Measurements from ENCODE around the gene FRS2.
A peak's percentile ranks its signal among the peaks of the same experiment; 100 is the strongest.

DNA sequence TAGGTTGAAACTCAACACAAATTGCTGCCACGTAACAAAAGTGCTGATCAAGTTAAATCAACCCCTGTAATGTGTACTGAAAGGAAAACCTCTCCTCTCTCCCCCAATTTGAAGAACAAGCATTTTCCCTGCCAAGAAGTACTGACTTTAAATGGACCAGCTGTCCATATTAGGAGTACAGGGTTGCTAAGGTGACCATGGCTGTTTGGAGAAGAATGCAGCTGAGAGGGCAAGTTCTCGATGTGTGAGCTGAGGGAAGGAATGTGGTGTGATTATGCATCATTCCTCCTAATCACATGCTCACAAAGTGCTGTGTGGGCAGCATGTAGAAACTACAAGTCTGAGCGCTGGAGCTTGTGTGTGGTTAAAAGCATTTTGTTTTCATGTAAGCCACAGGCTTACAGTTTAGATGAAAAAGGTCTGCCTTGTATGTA is 64.2 kb downstream of the FRS2 start:
- peak; percentile 47; the same call in 1 of the 2 replicates for TF ChIP-seq POLR2AphosphoS5 (IDR thresholded peaks at IDR 0.05; ENCODE audit: borderline replicate concordance, low read depth, low read length)
- TF ChIP-seq EZH2 (IDR thresholded peaks at IDR 0.05) = no peak
